ENCODE measurements around the gene SUCLG2.

The SUCLG2 gene

DNA sequence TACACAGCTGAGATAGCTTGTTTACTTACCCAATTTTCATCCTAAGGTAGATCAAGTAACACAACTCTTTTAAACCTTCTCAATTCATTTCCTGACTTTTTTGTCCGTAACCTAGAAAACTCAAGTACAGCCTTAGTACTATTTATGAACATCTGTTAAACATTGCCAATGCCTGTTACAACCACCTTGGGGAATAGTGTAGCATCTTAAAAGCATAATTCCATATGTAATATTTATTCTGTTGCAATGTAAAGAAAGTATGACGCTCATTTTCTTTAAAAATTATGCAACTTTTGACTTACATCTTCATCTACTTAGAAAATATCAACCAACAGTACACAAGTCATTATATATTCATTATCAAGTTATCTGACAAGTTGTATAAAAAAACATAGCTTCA lies 54.6 kb downstream of the SUCLG2 start:
- Histone ChIP-seq H3F3A (ENCODE audit: control insufficient read depth, insufficient read depth) (no peaks in the 10 kb centered on the region), H3K36me3 (ENCODE audit: control insufficient read depth, low read length) (peaks cover 47% of the 10 kb centered on the region), H3K27ac (ENCODE audit: low read depth, low read length) (no peak overlapping the region), H3K4me1 (ENCODE audit: control insufficient read depth, low read length) (no peaks in the 10 kb centered on the region), H3K9me2 (replicated peaks; ENCODE audit: control insufficient read depth, low read length) (no peaks in the 10 kb centered on the region), H3K27me3 (ENCODE audit: control insufficient read depth, low read length) (no peaks in the 10 kb centered on the region), H3K4me2 (ENCODE audit: low read length) (no peak overlapping the region), H3K4me3 (ENCODE audit: low read length) (no peak overlapping the region), H3K79me2 (ENCODE audit: control insufficient read depth, low read length) (no peaks in the 10 kb centered on the region), H4K20me1 (ENCODE audit: control insufficient read depth, insufficient read depth, low read depth, low read length) (no peaks in the 10 kb centered on the region), H3K9me3 (ENCODE audit: control insufficient read depth, insufficient read depth, low read length) (no peaks in the 10 kb centered on the region)
- TF ChIP-seq CTCF (IDR thresholded peaks at IDR 0.05; ENCODE audit: low read depth, low read length, poor library complexity, severe bottlenecking) (no peak), EZH2phosphoT487 (IDR thresholded peaks at IDR 0.05; ENCODE audit: borderline replicate concordance, low read length) (no peak)

DNA sequence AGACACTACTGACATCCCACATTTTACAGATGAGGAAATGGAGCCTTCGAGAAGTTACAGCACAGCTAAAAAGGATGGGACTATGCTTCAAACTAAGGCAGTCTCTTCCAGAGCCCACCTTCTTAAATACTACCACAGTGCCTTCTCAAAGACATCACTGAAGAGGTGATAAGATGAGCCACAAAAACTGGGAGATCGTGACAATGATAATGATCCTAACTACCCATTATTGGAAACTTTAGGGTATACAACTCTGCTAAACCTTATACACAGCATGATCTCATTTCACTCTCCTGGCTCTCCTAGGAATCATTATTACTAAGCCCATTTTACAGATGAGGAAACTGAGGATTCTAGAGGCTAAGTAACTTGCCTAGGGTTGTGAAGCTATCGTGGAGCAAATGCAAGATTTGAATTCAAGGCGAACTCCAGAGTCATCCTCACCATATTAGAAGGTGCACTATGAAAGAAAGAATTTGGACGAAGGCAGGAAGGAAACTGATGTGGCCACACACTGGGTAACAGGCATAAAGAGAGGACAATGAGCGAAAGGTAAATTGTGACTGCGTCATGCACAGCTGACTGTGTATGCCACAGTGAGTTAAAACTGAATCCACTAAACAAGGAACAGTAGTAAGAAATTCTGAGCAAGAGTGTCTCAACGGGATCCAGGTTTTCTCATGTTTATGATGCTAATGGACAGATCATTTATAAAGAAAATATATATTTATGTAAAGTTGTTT lies 55.4 kb downstream of the SUCLG2 start:
- H3K4me2 ChIP-seq (ENCODE audit: low read length) = no peak overlapping the region
- no peak overlapping the region for H3K4me3 ChIP-seq (ENCODE audit: low read length)
- peaks cover 48% of the 10 kb centered on the region for H3K36me3 ChIP-seq (ENCODE audit: control insufficient read depth, low read length)
- H4K20me1 ChIP-seq (ENCODE audit: control insufficient read depth, insufficient read depth, low read depth, low read length) = no peaks in the 10 kb centered on the region
- H3K79me2 ChIP-seq (ENCODE audit: control insufficient read depth, low read length) = peaks cover 2% of the 10 kb centered on the region; the same call in 1 of the 2 replicates
- H3K9me3 ChIP-seq (ENCODE audit: control insufficient read depth, insufficient read depth, low read length) = no peaks in the 10 kb centered on the region
- no peaks in the 10 kb centered on the region for H3K27me3 ChIP-seq (ENCODE audit: control insufficient read depth, low read length)
- H3K27ac ChIP-seq (ENCODE audit: low read depth, low read length) = no peak overlapping the region
- H3K4me1 ChIP-seq (ENCODE audit: control insufficient read depth, low read length) = no peaks in the 10 kb centered on the region
- H3K9me2 ChIP-seq (replicated peaks; ENCODE audit: control insufficient read depth, low read length) = no peaks in the 10 kb centered on the region
- H3F3A ChIP-seq (ENCODE audit: control insufficient read depth, insufficient read depth) = no peaks in the 10 kb centered on the region
- TF ChIP-seq CTCF (IDR thresholded peaks at IDR 0.05; ENCODE audit: low read depth, low read length, poor library complexity, severe bottlenecking) (no peak), EZH2phosphoT487 (IDR thresholded peaks at IDR 0.05; ENCODE audit: borderline replicate concordance, low read length) (no peak)

GRCh38 chr3:67595424-67595823 lies 59.0 kb downstream of the SUCLG2 start:
- Histone ChIP-seq H3K4me3 (ENCODE audit: low read length) (no peak overlapping the region), H3K36me3 (ENCODE audit: control insufficient read depth, low read length) (peaks cover 67% of the 10 kb centered on the region), H3K27ac (ENCODE audit: low read depth, low read length) (no peak overlapping the region), H3K4me1 (ENCODE audit: control insufficient read depth, low read length) (no peaks in the 10 kb centered on the region), H3K9me2 (replicated peaks; ENCODE audit: control insufficient read depth, low read length) (no peaks in the 10 kb centered on the region), H4K20me1 (ENCODE audit: control insufficient read depth, insufficient read depth, low read depth, low read length) (no peaks in the 10 kb centered on the region), H3K79me2 (ENCODE audit: control insufficient read depth, low read length) (peaks cover 13% of the 10 kb centered on the region), H3K4me2 (ENCODE audit: low read length) (no peak overlapping the region), H3F3A (ENCODE audit: control insufficient read depth, insufficient read depth) (no peaks in the 10 kb centered on the region), H3K9me3 (ENCODE audit: control insufficient read depth, insufficient read depth, low read length) (no peaks in the 10 kb centered on the region), H3K27me3 (ENCODE audit: control insufficient read depth, low read length) (no peaks in the 10 kb centered on the region)
- TF ChIP-seq EZH2phosphoT487 (IDR thresholded peaks at IDR 0.05; ENCODE audit: borderline replicate concordance, low read length) = no peak

GRCh38 chr3:67593761-67594234 lies 60.6 kb downstream of the SUCLG2 start:
- H3K9me3 ChIP-seq (ENCODE audit: control insufficient read depth, insufficient read depth, low read length) = no peaks in the 10 kb centered on the region
- peaks cover 58% of the 10 kb centered on the region for H3K36me3 ChIP-seq (ENCODE audit: control insufficient read depth, low read length)
- no peaks in the 10 kb centered on the region for H3F3A ChIP-seq (ENCODE audit: control insufficient read depth, insufficient read depth)
- H3K4me2 ChIP-seq (ENCODE audit: low read length) = no peak overlapping the region
- H3K4me1 ChIP-seq (ENCODE audit: control insufficient read depth, low read length) = no peaks in the 10 kb centered on the region
- TF ChIP-seq CTCF (IDR thresholded peaks at IDR 0.05; ENCODE audit: low read depth, low read length, poor library complexity, severe bottlenecking) (no peak), EZH2phosphoT487 (IDR thresholded peaks at IDR 0.05; ENCODE audit: borderline replicate concordance, low read length) (no peak)
- H3K27me3 ChIP-seq (ENCODE audit: control insufficient read depth, low read length) = no peaks in the 10 kb centered on the region
- no peaks in the 10 kb centered on the region for H3K9me2 ChIP-seq (replicated peaks; ENCODE audit: control insufficient read depth, low read length)
- H3K4me3 ChIP-seq (ENCODE audit: low read length) = no peak overlapping the region
- peaks cover 13% of the 10 kb centered on the region for H3K79me2 ChIP-seq (ENCODE audit: control insufficient read depth, low read length)
- no peaks in the 10 kb centered on the region for H4K20me1 ChIP-seq (ENCODE audit: control insufficient read depth, insufficient read depth, low read depth, low read length)
- H3K27ac ChIP-seq (ENCODE audit: low read depth, low read length) = no peak overlapping the region

All from DOHH2 (cell line).